Measurements from ENCODE around the gene MED29.

GRCh38 chr19:39424934-39425333 is 33.8 kb downstream of the MED29 start:
- TF ChIP-seq CEBPB (IDR thresholded peaks at IDR 0.05; ENCODE audit: low read depth, low read length) (no peak), RAD21 (IDR thresholded peaks at IDR 0.05; ENCODE audit: low read length) (no peak), POLR2A (IDR thresholded peaks at IDR 0.05; ENCODE audit: low read depth, low read length) (no peak), ELK1 (IDR thresholded peaks at IDR 0.05; ENCODE audit: borderline replicate concordance, low read depth, low read length) (no peak)
- TF ChIP-seq, protein P1, sequence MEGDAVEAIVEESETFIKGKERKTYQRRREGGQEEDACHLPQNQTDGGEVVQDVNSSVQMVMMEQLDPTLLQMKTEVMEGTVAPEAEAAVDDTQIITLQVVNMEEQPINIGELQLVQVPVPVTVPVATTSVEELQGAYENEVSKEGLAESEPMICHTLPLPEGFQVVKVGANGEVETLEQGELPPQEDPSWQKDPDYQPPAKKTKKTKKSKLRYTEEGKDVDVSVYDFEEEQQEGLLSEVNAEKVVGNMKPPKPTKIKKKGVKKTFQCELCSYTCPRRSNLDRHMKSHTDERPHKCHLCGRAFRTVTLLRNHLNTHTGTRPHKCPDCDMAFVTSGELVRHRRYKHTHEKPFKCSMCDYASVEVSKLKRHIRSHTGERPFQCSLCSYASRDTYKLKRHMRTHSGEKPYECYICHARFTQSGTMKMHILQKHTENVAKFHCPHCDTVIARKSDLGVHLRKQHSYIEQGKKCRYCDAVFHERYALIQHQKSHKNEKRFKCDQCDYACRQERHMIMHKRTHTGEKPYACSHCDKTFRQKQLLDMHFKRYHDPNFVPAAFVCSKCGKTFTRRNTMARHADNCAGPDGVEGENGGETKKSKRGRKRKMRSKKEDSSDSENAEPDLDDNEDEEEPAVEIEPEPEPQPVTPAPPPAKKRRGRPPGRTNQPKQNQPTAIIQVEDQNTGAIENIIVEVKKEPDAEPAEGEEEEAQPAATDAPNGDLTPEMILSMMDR (conservative IDR thresholded peaks at IDR 0.05; ENCODE audit: low read depth, low read length) = no peak
